Stimulated activated CD4-positive, alpha-beta T cell treated with anti-CD3 and anti-CD28 coated beads, Interleukin-4, amount 100 ng/mL, for 48 hours (primary cell): ENCODE results near the gene FBXO31.

Experiments used
- DNase-seq, 2 donors: peaks; one replicate each; pipeline ENCODE4 v3.0.0-alpha.2; 2020; ENCODE audit warnings: low read depth in 2 of 2

FBXO31 gene

GRCh38 chr16:87284183-87284582, 99.4 kb downstream of the FBXO31 start:
- no peak for DNase-seq

- DNase-seq: no peak
These were observed 104.4 kb downstream of the FBXO31 start for GRCh38 chr16:87279094-87279658.

DNA sequence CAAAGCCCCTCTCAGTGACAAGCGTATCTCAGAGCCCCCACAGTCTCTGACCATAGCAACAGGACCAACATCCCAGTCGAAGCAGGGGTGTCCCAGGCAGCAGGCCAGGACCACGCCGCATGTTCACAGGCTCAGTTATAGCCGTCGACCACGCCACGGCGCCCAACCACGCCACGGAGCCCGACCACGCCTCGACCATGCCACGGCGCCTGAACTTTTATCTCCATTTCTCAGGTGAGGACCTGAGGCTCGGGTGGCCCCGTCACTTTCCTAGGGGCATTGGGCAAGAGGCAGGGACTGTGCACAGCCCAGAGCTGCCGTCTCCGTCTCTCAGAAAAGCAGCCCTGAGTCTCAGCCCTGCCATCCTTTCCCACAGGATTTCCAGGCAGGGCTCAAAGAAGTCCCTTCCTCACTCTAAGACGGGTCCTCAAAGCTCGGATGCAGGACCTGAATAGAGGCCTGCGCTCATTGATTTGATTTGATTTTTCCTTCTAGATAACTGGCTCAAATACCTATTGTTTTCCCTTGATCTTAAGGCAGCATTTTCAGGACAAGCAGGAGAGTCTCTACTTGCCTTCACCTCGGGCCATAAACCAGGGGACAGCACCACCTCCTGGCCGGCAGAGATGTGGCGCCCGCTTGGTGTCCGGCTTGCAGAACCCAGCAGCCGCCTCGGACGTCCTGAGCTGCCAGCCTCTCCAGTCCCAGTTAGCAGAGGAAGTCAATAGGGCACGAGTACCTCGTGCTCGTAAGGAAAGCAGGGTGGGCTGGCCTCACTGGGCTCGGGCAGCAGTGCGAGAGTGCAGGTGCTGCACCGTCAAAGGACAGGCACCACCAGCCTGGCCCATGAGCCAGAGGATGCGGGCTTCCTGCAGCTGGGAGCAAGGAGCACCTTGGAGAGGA, 105.1 kb downstream of the FBXO31 start:
- peak; percentile 44 to 45 for DNase-seq
